Testis (tissue), 3 donors: ENCODE data around the gene ACE. TPM values are rescaled to one million over a fixed set of nuclear protein-coding genes. Genes with fewer than 3 reads are reported as not detected.

ENCODE experiments used
- DNase-seq: peaks from one replicate; pipeline ENCODE4 v3.0.0-alpha.2; 2019
- H3K27ac ChIP-seq, 2 donors: fragments of 200-600 bp; sonication (generic); one replicate each; pipeline ENCODE4 v1.5.1; 2019
- H3K27me3 ChIP-seq: fragments of 200-600 bp; sonication (generic); one replicate; pipeline ENCODE4 v1.5.1; 2019
- H3K36me3 ChIP-seq: fragments of 200-600 bp; sonication (generic); one replicate; pipeline ENCODE4 v1.5.1; 2017; ENCODE audit warnings: low read depth; ENCODE audit errors: missing control alignments
- H3K4me1 ChIP-seq: fragments of 200-600 bp; sonication (generic); one replicate; pipeline ENCODE4 v1.5.1; 2019
- H3K4me3 ChIP-seq, 2 donors: fragments of 200-600 bp; sonication (generic); one replicate each; pipeline ENCODE4 v1.5.1; 2017 to 2019
- H3K9me3 ChIP-seq: fragments of 200-600 bp; sonication (generic); one replicate; pipeline ENCODE4 v1.5.1; 2017
- CTCF ChIP-seq, 3 experiments: fragments of 450-650 bp in 2 of 3; fragments of 200-600 bp in 1 of 3; sonication (generic) in 1 of 3; IDR thresholded peaks; one replicate each; pipeline ENCODE4 v1.5.1; 2016 to 2019; ENCODE audit warnings: antibody characterized with exemption in 3 of 3, mild to moderate bottlenecking in 2 of 3, moderate library complexity in 1 of 3
- POLR2A ChIP-seq: fragments of 450-650 bp; IDR thresholded peaks from one replicate; pipeline ENCODE4 v1.6.1; 2017; ENCODE audit warnings: antibody characterized with exemption, mild to moderate bottlenecking, moderate library complexity
- WGBS, 2 donors: methylation state at CpG; one replicate each; pipeline ENCODE4 v1.1.5; 2018; 5-methylcytosine and 5-hydroxymethylcytosine counted together
- intact Hi-C: fragments of 100-400 bp; cut with DNase I; formaldehyde crosslinking; loops from one replicate; pipeline ENCODE4 v1.15.1; 2023; ENCODE audit warnings: low total_unique reads
- polyA plus RNA-seq: library from polyadenylated mRNA; stranded (reverse); fragments of 350-450 nt; fragmentation: Illumina TruSeq; extraction: RNeasy Lipid Tissue Mini Kit (QIAGEN cat#74804); gene quantifications from one replicate; pipeline ENCODE4 v1.2.3, GENCODE V29; 2014; ENCODE audit warnings: low read depth, low replicate concordance; ENCODE audit not compliant: insufficient read depth
- total RNA-seq, 2 donors: library from RNA; depleted of rRNA; stranded (reverse); fragments of >200 nt; gene quantifications; one replicate each; pipeline ENCODE4 v1.2.3, GENCODE V29; 2016

The ACE gene
- total and polyA plus RNA-seq, 3 donors from 2014 or later = 87.8 to 216 (median 174) TPM

- intact Hi-C loops = no loop called here
- H3K27ac ChIP-seq = no peak overlapping the region
- no peaks in the 10 kb centered on the region for H3K36me3 ChIP-seq
- WGBS, 2 donors = 69 to 71% methylated on average over 9 to 15 of the region's 16 CpGs
- no peak for TF ChIP-seq CTCF (IDR thresholded peaks at IDR 0.05)
- TF ChIP-seq POLR2A = no peak
- H3K27me3 ChIP-seq = no peaks in the 10 kb centered on the region
- H3K9me3 ChIP-seq = no peaks in the 10 kb centered on the region
- no peak overlapping the region for H3K4me3 ChIP-seq
- no peak for DNase-seq
- no peaks in the 10 kb centered on the region for H3K4me1 ChIP-seq
These were observed 21.0 kb downstream of the ACE start for GRCh38 chr17:63497708-63498483.

- intact Hi-C loops = no loop called here
- TF ChIP-seq POLR2A = no peak
- no peak for TF ChIP-seq CTCF (IDR thresholded peaks at IDR 0.05)
- Histone ChIP-seq H3K4me3 (no peak overlapping the region), H3K36me3 (no peaks in the 10 kb centered on the region), H3K27me3 (no peaks in the 10 kb centered on the region), H3K27ac (no peak overlapping the region), H3K4me1 (no peaks in the 10 kb centered on the region), H3K9me3 (no peaks in the 10 kb centered on the region)
- WGBS, 2 donors = 87 to 90% methylated on average over 9 of the region's 9 CpGs
- no peak for DNase-seq
These were observed 21.9 kb downstream of the ACE start for GRCh38 chr17:63498626-63499195.

GRCh38 chr17:63500543-63501390 is 23.9 kb downstream of the ACE start:
- Histone ChIP-seq H3K27me3 (no peaks in the 10 kb centered on the region), H3K9me3 (no peaks in the 10 kb centered on the region), H3K27ac (no peak overlapping the region), H3K4me3 (no peak overlapping the region), H3K36me3 (no peaks in the 10 kb centered on the region), H3K4me1 (no peaks in the 10 kb centered on the region)
- DNase-seq = no peak
- 66 to 67% methylated on average over 14 of the region's 14 CpGs for WGBS, 2 donors
- TF ChIP-seq CTCF (IDR thresholded peaks at IDR 0.05) (no peak), POLR2A (no peak)
- intact Hi-C loops = no loop called here

GRCh38 chr17:63503341-63503705 is 26.5 kb downstream of the ACE start:
- no peak for DNase-seq
- Histone ChIP-seq H3K4me3 (no peak overlapping the region), H3K36me3 (no peaks in the 10 kb centered on the region), H3K4me1 (no peaks in the 10 kb centered on the region), H3K9me3 (no peaks in the 10 kb centered on the region), H3K27ac (no peak overlapping the region), H3K27me3 (no peaks in the 10 kb centered on the region)
- intact Hi-C loops = no loop called here
- 84 to 85% methylated on average over 8 of the region's 8 CpGs for WGBS, 2 donors
- TF ChIP-seq CTCF (IDR thresholded peaks at IDR 0.05) (no peak), POLR2A (no peak)
